Sciatic nerve (tissue), 2 donors: Measurements from ENCODE around the gene REN. TPM values are rescaled to one million over a fixed set of nuclear protein-coding genes. Genes with fewer than 3 reads are reported as not detected.

Source experiments
- ATAC-seq: fragments of 200-7000 bp; cut with Tn5 transposase; one replicate; pipeline ENCODE4 v1.9.1; 2020; ENCODE audit warnings: mild to moderate bottlenecking, moderate library complexity
- DNase-seq: peaks from one replicate; pipeline ENCODE4 v3.0.0-alpha.2; 2020; ENCODE audit warnings: low spot score
- intact Hi-C: fragments of 100-400 bp; cut with DNase I; formaldehyde crosslinking; loops from one replicate; pipeline ENCODE4 v1.14.2; 2022
- total RNA-seq: library from RNA; stranded (reverse); fragmentation: NEBNext Ultra II Directional; extraction: Animal tissue kit (Norgen Biotek cat#: 25700); gene quantifications from one replicate; pipeline ENCODE4 v1.2.1, GENCODE V29; 2021
- donor health status: DM: no; HTN: no; CAD: no.
- donor health status: DM: no; HTN: no; CAD: no.

Gene REN
- total RNA-seq, 1 donor from 2014 or later: not detected

GRCh38 chr1:204124639-204125038, 41.5 kb downstream of the REN start:
- intact Hi-C loops: loop anchor here (2.0 to 10.0 kb wide), 2 partner anchors 50 to 252 kb away; partner anchors contain the start of gene SOX13
- DNase-seq (no peak), ATAC-seq (no peak)

- DNase-seq (no peak), ATAC-seq (no peak)
- intact Hi-C loops: loop anchor here (10.0 kb wide), 1 partner anchor 49 kb away; the partner anchor contains the start of gene SOX13
These were observed 42.8 kb downstream of the REN start for GRCh38 chr1:204123376-204123775.

GRCh38 chr1:204121840-204122555, 44.1 kb downstream of the REN start:
- intact Hi-C loops: loop anchor here (10.0 kb wide), 1 partner anchor 47 kb away; the partner anchor contains the start of gene SOX13
- no peak for DNase-seq

DNA sequence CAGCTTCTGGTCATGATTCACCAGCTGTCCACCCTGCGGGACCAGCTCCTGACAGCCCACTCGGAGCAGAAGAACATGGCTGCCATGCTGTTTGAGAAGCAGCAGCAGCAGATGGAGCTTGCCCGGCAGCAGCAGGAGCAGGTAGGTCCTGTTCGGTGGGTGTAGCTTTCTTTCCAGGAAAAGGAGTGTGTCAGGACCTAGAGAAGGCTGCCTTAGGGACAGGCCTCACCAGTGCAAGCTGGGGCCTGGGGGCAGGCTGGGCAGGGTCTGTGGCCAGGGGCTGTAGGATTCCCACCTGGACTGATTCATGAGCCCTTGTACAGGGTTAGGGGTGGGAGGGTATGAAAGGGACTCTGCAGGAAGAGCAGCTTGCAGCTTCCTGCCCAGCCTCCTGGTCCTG, 49.6 kb downstream of the REN start:
- intact Hi-C loops: no loop called here
- ATAC-seq: no peak
- no peak for DNase-seq

More at GRCh38 chr1:204121840-204122555, 44.1 kb downstream of the REN start:
- no peak for ATAC-seq

- DNase-seq (no peak), ATAC-seq (no peak)
- intact Hi-C loops: no loop called here
These were observed 51.0 kb downstream of the REN start for GRCh38 chr1:204115116-204115515.

GRCh38 chr1:204114606-204115005, 51.5 kb downstream of the REN start:
- ATAC-seq (no peak), DNase-seq (no peak)
- intact Hi-C loops: no loop called here

GRCh38 chr1:204113896-204114295, 52.2 kb downstream of the REN start:
- DNase-seq (no peak), ATAC-seq (no peak)
- intact Hi-C loops: no loop called here

- ATAC-seq (no peak), DNase-seq (no peak)
- intact Hi-C loops: no loop called here
These were observed 53.0 kb downstream of the REN start for GRCh38 chr1:204112876-204113730.

GRCh38 chr1:204110894-204111633, 55.1 kb downstream of the REN start:
- no peak for ATAC-seq
- no peak for DNase-seq
- intact Hi-C loops: no loop called here

GRCh38 chr1:204108312-204109141, 57.6 kb downstream of the REN start:
- ATAC-seq: peak; percentile 40
- intact Hi-C loops: no loop called here
- no peak for DNase-seq

DNA sequence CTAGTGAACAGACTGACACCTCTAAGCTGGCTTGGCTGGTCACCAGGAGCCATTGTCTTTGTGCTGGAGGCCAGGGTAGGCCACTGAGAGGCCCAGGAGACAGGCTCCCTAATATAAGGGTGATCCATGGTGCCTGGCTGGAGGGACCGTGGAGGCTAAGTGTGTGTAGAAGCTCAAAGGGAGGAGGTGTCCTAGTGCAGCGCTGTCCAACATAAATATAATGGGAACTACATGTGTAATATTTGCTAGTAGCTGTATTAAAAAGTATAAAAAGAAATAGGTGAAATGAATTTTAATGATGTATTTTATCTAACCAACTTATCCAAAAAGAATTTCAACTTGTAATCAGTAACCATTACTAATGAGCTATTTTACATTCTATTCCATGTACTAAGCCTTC, 58.2 kb downstream of the REN start:
- DNase-seq: no peak
- intact Hi-C loops: no loop called here
- ATAC-seq: no peak

- ATAC-seq (no peak), DNase-seq (no peak)
- intact Hi-C loops: no loop called here
These were observed 59.3 kb downstream of the REN start for GRCh38 chr1:204106825-204107224.

GRCh38 chr1:204105131-204105515, 61.0 kb downstream of the REN start:
- no peak for ATAC-seq
- DNase-seq: no peak
- intact Hi-C loops: no loop called here

Other genes starting within 250 kb of the REN start
- gene SOX13, start 93.2 kb downstream of the REN start, total RNA-seq: 56.3 TPM
- gene ETNK2, start 14.3 kb downstream of the REN start, total RNA-seq: 13.7 TPM
- gene KISS1, start 30.2 kb upstream of the REN start, total RNA-seq: not detected
- 0.40 TPM for gene GOLT1A, start 47.7 kb upstream of the REN start, total RNA-seq
- gene PLEKHA6, start 193.6 kb upstream of the REN start, total RNA-seq: 18.9 TPM
- 38.7 TPM for gene PPP1R15B, start 245.5 kb upstream of the REN start, total RNA-seq